Lower leg skin (tissue), 3 donors: ENCODE data around the gene OSBPL5.

ENCODE experiments used
- CTCF ChIP-seq, 3 donors: fragments of 450-650 bp; IDR thresholded peaks; one replicate each; pipeline ENCODE4 v1.5.1; 2016; ENCODE audit warnings: antibody characterized with exemption in 3 of 3, mild to moderate bottlenecking in 3 of 3, moderate library complexity in 2 of 3
- POLR2A ChIP-seq, 2 donors: fragments of 450-650 bp; IDR thresholded peaks; one replicate each; pipeline ENCODE4 v1.6.1; 2016 to 2017; ENCODE audit warnings: antibody characterized with exemption in 2 of 2, mild to moderate bottlenecking in 1 of 2, moderate library complexity in 1 of 2

GRCh38 chr11:3148255-3148989 is 16.7 kb downstream of the OSBPL5 start:
- TF ChIP-seq CTCF (IDR thresholded peaks at IDR 0.05): no peak
- no peak for TF ChIP-seq POLR2A (IDR thresholded peaks at IDR 0.05)
